ENCODE results near the gene CFLAR. TPM values are rescaled to one million over a fixed set of nuclear protein-coding genes. Genes with fewer than 3 reads are reported as not detected.

Gene CFLAR
- total and polyA plus RNA-seq, 9 of the 15 experiments (the other 6 are each of a cell fraction or from before 2014, with no cell fraction given) = 27.5 to 102 (median 54.0) TPM

DNA sequence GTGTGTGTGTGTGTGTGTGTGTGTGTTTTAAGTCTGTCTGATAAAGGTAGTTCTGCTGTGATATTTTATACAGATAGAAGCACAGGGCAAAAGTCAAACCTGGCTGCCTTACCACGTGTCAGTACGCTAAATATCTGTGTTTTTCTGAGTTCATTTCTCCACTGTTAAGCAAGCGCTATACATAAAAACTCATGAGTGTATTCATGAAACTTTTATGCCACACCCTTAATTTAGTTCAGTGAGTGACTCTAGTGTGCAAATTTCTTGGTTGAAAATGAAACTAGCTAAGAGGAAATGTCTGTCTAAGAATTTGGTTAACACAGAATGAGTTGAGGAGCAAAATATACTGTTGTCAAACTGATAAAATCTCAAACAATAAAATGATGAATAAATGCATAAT, 78.1 kb downstream of the CFLAR start (continued):
- TF ChIP-seq, protein P1, sequence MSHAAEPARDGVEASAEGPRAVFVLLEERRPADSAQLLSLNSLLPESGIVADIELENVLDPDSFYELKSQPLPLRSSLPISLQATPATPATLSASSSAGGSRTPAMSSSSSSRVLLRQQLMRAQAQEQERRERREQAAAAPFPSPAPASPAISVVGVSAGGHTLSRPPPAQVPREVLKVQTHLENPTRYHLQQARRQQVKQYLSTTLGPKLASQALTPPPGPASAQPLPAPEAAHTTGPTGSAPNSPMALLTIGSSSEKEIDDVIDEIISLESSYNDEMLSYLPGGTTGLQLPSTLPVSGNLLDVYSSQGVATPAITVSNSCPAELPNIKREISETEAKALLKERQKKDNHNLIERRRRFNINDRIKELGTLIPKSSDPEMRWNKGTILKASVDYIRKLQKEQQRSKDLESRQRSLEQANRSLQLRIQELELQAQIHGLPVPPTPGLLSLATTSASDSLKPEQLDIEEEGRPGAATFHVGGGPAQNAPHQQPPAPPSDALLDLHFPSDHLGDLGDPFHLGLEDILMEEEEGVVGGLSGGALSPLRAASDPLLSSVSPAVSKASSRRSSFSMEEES (CRISPR knock-in tag; IDR thresholded peaks at IDR 0.05) = no peak
- TF ChIP-seq BRF2 (IDR thresholded peaks at IDR 0.05; ENCODE audit: borderline replicate concordance, insufficient read depth, insufficient read length) = no peak
- no peak for TF ChIP-seq PRMT5 (CRISPR knock-in tag; IDR thresholded peaks at IDR 0.05)
- no peak for TF ChIP-seq ZNF384 (IDR thresholded peaks at IDR 0.05; ENCODE audit: low read depth, low read length)
- TF ChIP-seq GABPA (tag; conservative IDR thresholded peaks at IDR 0.05; ENCODE audit: low read depth) = no peak
- no peak for TF ChIP-seq PPARD (CRISPR knock-in tag; IDR thresholded peaks at IDR 0.05)
- TF ChIP-seq ZNF780A (CRISPR knock-in tag; IDR thresholded peaks at IDR 0.05) = no peak

DNA sequence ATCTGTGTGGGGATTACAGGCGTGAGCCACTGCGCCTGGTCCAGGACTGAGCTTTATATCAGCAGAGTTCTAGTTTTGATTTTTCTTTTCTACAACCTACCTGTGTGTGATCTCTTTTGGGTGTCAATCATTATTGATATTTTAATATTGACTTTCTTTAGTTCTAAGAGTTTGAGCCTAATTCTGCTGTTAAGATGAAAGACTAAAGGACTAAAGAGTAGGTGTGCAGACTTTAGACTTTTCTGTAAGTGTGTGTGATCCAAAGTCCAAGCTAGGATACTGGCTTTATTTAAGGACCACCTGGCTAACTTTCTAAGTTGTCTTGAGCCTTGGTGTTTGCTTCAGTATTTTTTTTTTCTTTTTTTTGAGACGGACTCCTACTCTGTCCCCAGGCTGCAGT, 79.4 kb downstream of the CFLAR start:
- in situ Hi-C loops (cut with MboI) (loop anchor here (25.0 kb wide), 1 partner anchor 483 kb away; no protein-coding TSS in a partner anchor), intact Hi-C loops (cut with micrococcal nuclease) (no loop called here)
- Histone ChIP-seq H3K27ac (ENCODE audit: extremely low read depth, low read depth, low read length) (no peak overlapping the region), H2AFZ (ENCODE audit: low read depth, low read length) (no peak overlapping the region), H3K27me3 (ENCODE audit: control insufficient read depth in 2 of 2, insufficient read depth in 2 of 2, low read length in 2 of 2) (no peaks in the 10 kb centered on the region), H3K9ac (ENCODE audit: insufficient read depth in 1 of 2, low read depth in 2 of 2, low read length in 2 of 2) (no peak overlapping the region), H3K4me3 (no peak overlapping the region), H3K9me3 (replicated peaks; ENCODE audit: control insufficient read depth, insufficient read depth, low read depth, low read length) (no peaks in the 10 kb centered on the region), H3K9me1 (ENCODE audit: control insufficient read depth, insufficient read depth, low read length) (no peaks in the 10 kb centered on the region), H4K20me1 (replicated peaks; ENCODE audit: control insufficient read depth, insufficient read depth, low read length) (no peaks in the 10 kb centered on the region), H3K4me1 (replicated peaks in 1 of 2; ENCODE audit: control insufficient read depth in 2 of 2, insufficient read depth in 2 of 2, low read length in 2 of 2) (peaks cover 7 to 13% of the 10 kb centered on the region in 2 experiments; a peak in 3 of 5 replicates), H3K36me3 (ENCODE audit: control insufficient read depth, insufficient read depth, low read length) (peaks cover 67% of the 10 kb centered on the region; the same call in 2 of the 3 replicates), H3K79me2 (ENCODE audit: control insufficient read depth, insufficient read depth, low read length) (no peaks in the 10 kb centered on the region), H3K4me2 (ENCODE audit: insufficient read depth, low read length) (no peak overlapping the region)
- TF ChIP-seq NCOA1 (IDR thresholded peaks at IDR 0.05; ENCODE audit: low read depth) (no peak), TGIF2 (CRISPR knock-in tag; IDR thresholded peaks at IDR 0.05) (no peak), GATAD2A (IDR thresholded peaks at IDR 0.05) (no peak)
- no peak for DNase-seq (ENCODE audit: extremely low read depth in 1 of 4, low spot score in 3 of 4)
- CTCF ChIA-PET (ENCODE audit: low intra/inter-chr PET ratio) = no interaction called here
- POLR2A ChIA-PET = interaction anchor here (0.8 to 1.2 kb wide), 9 partner anchors 9 to 370 kb away, joined by 3 to 5 read pairs (median 4); partner anchors contain the start of genes CASP10, CLK1 and NIF3L1
- peak; percentile 15; the same call in 2 of the 3 replicates for ATAC-seq
- WGBS (ENCODE audit: insufficient coverage, low coverage, missing lambda C conversion rate) = 77% methylated on average over 3 of the region's 3 CpGs
- FAIRE-seq = no peak
- BruUV-seq (replicated peaks) = no TSS peak

All from K562 (cell line).